Measurements from ENCODE around the gene WNT2. TPM values are rescaled to one million over a fixed set of nuclear protein-coding genes. Genes with fewer than 3 reads are reported as not detected.
A peak's percentile ranks its signal among the peaks of the same experiment; 100 is the strongest.

Gene WNT2
- total and polyA plus RNA-seq, 2 of the 4 experiments (the other 2 are of a cell fraction), result 1.8 to 1.9 TPM

GRCh38 chr7:117251687-117252086, 71.2 kb downstream of the WNT2 start:
- no peak overlapping the region for H3K56ac ChIP-seq (ENCODE audit: extremely low read depth, insufficient read depth, low read length)
- no peaks in the 10 kb centered on the region for H3K27me3 ChIP-seq (ENCODE audit: control insufficient read depth, insufficient read depth, low read length)
- peak overlapping the region; percentile 73 for H4K91ac ChIP-seq (ENCODE audit: insufficient read depth, low read depth, low read length)
- no peak overlapping the region for H3K4me2 ChIP-seq (ENCODE audit: low read depth, low read length)
- peak overlapping the region; percentile 43; the same call in 1 of the 2 replicates for H3K23ac ChIP-seq (ENCODE audit: low read depth, low read length)
- peak overlapping the region; percentile 86; the same call in 2 of the 3 replicates for H2BK15ac ChIP-seq (ENCODE audit: low read depth, low read length)
- peak overlapping the region; percentile 88 for H3K4ac ChIP-seq (ENCODE audit: low read depth, low read length)
- no TSS peak for BruUV-seq (replicated peaks)
- H2BK20ac ChIP-seq (ENCODE audit: low read depth, low read length), result peak overlapping the region; percentile 97
- peak overlapping the region; percentile 63 for H2AK5ac ChIP-seq (ENCODE audit: low read depth, low read length)
- H2BK120ac ChIP-seq (ENCODE audit: low read depth, low read length), result peak overlapping the region; percentile 98
- peak overlapping the region; percentile 76 for H2AFZ ChIP-seq (replicated peaks; ENCODE audit: low read length, poor library complexity)
- in situ Hi-C loops (cut with MboI; ENCODE audit: low sequenced_read_pairs), result no loop called here
- H3K9me1 ChIP-seq (ENCODE audit: insufficient read depth, low read length), result peaks cover 23% of the 10 kb centered on the region
- no peak overlapping the region for H3K4me3 ChIP-seq (ENCODE audit: insufficient read depth, low read depth, low read length)
- H3K4me1 ChIP-seq (ENCODE audit: control insufficient read depth, insufficient read depth, low read length), result peaks cover 26% of the 10 kb centered on the region
- H3K27ac ChIP-seq (ENCODE audit: insufficient read depth, low read length), result peak overlapping the region; percentile 62; the same call in 1 of the 2 replicates
- no peak for TF ChIP-seq USF2 (IDR thresholded peaks at IDR 0.05; ENCODE audit: low read depth, low read length)
- TF ChIP-seq NFE2L2 (IDR thresholded peaks at IDR 0.05; ENCODE audit: low read depth, low read length), result no peak
- TF ChIP-seq CEBPB (IDR thresholded peaks at IDR 0.05; ENCODE audit: low read depth, low read length), result 0 out of 2 replicates have a peak, but pooled peaks have one; percentile 15
- H4K8ac ChIP-seq (ENCODE audit: low read depth in 2 of 2, low read length in 2 of 2), result peak overlapping the region; percentile 71 to 89; a peak in 3 of 4 replicates
- ATAC-seq (ENCODE audit: low read depth) (peak; percentile 21; the same call in 1 of the 2 replicates), DNase-seq (peak; percentile 91)
- H4K20me1 ChIP-seq (ENCODE audit: insufficient read depth, low read length), result no peaks in the 10 kb centered on the region
- H3K14ac ChIP-seq (replicated peaks; ENCODE audit: low read depth, low read length), result peak overlapping the region; percentile 91
- no peaks in the 10 kb centered on the region for H3K9me3 ChIP-seq (ENCODE audit: control insufficient read depth, insufficient read depth, low read length)
- intact Hi-C loops (cut with micrococcal nuclease), result loop anchor here (2.0 to 5.0 kb wide), 2 partner anchors 21 to 1019 kb away; no protein-coding TSS in a partner anchor
- no peaks in the 10 kb centered on the region for H3K36me3 ChIP-seq (ENCODE audit: control insufficient read depth, insufficient read depth, low read length)
- H3K79me1 ChIP-seq (ENCODE audit: low read depth in 1 of 2, low read length in 2 of 2), result no peaks in the 10 kb centered on the region
- peak overlapping the region; percentile 2; the same call in 1 of the 2 replicates for H3K9ac ChIP-seq (ENCODE audit: low read depth, low read length)
- ChIA-PET POLR2A (ENCODE audit: unreplicated experiment) (no interaction called here), CTCF (interaction anchor here (0.6 to 1.1 kb wide), 3 partner anchors 26 to 310 kb away, joined by 3 read pairs; no protein-coding TSS in a partner anchor)
- 100% methylated on average over 1 of the region's 4 CpGs; no CpG with 5 or more reads in 1 of the 2 experiments for WGBS, 2 experiments (ENCODE audit: extremely low coverage in 2 of 2, insufficient read length in 1 of 2)
- H4K5ac ChIP-seq (ENCODE audit: low read depth, low read length), result peak overlapping the region; percentile 98
- H2BK5ac ChIP-seq (ENCODE audit: low read depth, low read length, poor library complexity, severe bottlenecking), result peak overlapping the region; percentile 97
- H2AK9ac ChIP-seq (replicated peaks; ENCODE audit: low read depth, low read length, poor library complexity), result peak overlapping the region; percentile 31
- H3K18ac ChIP-seq (ENCODE audit: low read depth, low read length), result peak overlapping the region; percentile 98
- dilution Hi-C loops (cut with HindIII; ENCODE audit: low sequenced_read_pairs, unreplicated experiment), result no loop called here
